H1 (cell line): ENCODE results near the gene EYA2. TPM values are rescaled to one million over a fixed set of nuclear protein-coding genes. Genes with fewer than 3 reads are reported as not detected.

Experiments used
- CHD1 ChIP-seq: IDR thresholded peaks from 2 replicates; pipeline ENCODE4 v1.6.1; 2012; ENCODE audit warnings: low read depth, low read length, improper control_type of control experiment
- MAX ChIP-seq: IDR thresholded peaks from 2 replicates; pipeline ENCODE4 v1.6.1; 2012; ENCODE audit warnings: inconsistent platforms
- SRF ChIP-seq: IDR thresholded peaks from 2 replicates; pipeline ENCODE4 v1.6.1; 2011; ENCODE audit warnings: mild to moderate bottlenecking, low read depth, low read length, moderate library complexity
- polyA plus RNA-seq, 7 experiments: library from polyadenylated mRNA; depleted of rRNA in 3 of 7; stranded (reverse) in 5 of 7; unstranded in 2 of 7; fragments of >200 nt in 5 of 7; fragments of 200-250 nt in 2 of 7; gene quantifications; 1 replicate in 5 of 7; 2 replicates in 1 of 7; 4 replicates in 1 of 7; pipeline versions ENCODE4 v1.2.1 to v1.2.3, GENCODE V29; 2011 to 2013; ENCODE audit warnings: missing spikeins in 2 of 7, mixed read lengths in 2 of 7
- total RNA-seq: library from RNA; stranded (reverse); fragmentation: NEBNext Ultra II Directional; extraction: Animal tissue kit (Norgen Biotek cat#: 25700); gene quantifications from 2 replicates; pipeline ENCODE4 v1.2.1, GENCODE V29; 2021

Gene EYA2
- total and polyA plus RNA-seq, 2 of the 8 experiments (the other 6 are each of a cell fraction or from before 2014, with no cell fraction given) = 1.6 to 1.7 TPM

DNA sequence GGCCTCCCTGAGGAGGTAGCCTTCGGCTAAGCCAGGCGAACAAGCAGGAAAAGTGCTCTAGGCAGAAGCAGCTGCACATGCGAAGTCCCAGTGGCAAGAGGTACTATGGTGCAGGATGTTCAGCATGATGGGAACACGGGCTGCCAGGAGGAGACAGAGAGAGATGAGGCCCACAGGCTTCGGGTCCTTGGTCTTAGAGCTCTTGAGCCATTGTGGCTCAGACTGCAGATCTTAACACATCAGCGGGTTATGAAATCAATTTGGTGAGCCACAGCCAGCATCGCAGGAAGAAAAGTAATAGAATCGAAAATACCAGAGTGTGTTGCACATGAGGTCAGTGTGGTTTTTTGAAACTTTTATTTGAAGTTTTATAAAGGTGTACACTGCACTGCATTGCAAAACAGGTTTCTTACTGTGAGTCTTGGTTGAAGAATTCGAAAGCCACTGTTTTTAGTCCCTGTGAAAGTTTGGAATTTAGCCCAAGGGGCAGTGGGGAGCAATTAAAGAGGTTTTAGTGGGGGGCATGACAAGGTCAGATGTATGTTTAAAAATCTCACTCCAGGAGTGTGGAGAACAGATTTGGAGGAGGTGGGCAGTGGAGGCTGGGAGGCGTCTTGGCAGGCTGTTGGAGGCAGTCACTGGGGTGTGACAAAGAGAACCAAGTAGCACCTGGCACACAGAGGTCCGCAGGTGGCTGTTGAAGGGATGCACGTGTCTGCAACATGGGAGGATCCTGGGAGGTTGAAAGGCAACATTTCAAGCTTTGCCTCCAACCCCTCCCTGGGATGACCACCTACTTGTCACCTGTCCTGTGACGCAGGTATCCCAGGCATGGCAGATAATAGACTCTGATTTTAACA is 69.3 kb downstream of the EYA2 start (continued):
- TF ChIP-seq SRF = no peak
- TF ChIP-seq CHD1 = no peak
- TF ChIP-seq MAX = no peak
